CD1c-positive myeloid dendritic cell (primary cell): ENCODE results near the gene GPX4.

Experiments
- DNase-seq: peaks from one replicate; pipeline ENCODE4 v3.0.0-alpha.2; 2016; ENCODE audit errors: extremely low spot score

The GPX4 gene

DNA sequence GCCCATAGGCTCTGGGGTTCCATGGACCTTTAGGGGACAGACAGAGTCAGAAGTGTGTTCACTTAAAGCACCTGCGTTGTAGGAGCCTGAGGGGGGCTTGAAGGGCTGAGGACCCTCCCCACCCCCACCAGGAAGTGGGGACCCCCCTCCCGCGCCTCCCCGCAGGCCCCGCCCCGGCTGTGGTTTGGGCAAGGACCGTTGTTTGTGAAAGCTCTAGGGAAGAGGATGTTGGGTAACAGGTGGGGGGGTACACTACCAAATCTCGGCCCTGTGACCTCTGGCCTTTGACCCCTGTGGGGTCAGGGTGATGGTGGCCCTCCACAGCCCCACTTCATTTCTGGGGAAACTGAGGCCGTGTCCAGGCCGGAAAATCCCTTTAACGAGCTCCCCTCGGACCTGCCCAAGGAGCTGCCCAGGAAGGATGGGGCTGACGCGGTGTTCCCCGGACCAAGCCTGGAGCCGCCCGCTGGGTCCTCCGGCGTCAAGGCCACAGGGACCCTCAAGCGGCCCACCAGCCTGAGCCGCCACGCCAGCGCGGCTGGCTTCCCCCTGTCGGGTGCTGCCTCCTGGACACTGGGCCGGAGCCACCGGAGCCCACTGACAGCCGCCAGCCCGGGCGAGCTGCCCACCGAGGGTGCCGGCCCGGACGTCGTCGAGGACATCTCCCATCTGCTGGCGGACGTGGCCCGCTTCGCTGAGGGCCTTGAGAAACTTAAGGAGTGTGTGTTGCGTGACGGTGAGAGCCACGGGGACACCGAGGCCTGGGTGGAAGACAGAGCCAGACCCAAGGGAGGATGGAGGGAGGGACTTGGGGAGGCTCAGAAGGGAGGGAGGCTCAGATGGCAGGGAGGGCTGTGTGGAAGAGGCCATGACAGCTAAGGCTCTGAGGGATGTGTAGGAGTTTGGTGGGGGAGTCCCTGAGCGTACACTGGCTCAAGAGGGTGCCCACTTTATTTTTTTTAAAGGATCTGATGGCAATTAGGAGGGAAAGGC, 35.5 kb upstream of the GPX4 start:
- peak; percentile 71 for DNase-seq

DNA sequence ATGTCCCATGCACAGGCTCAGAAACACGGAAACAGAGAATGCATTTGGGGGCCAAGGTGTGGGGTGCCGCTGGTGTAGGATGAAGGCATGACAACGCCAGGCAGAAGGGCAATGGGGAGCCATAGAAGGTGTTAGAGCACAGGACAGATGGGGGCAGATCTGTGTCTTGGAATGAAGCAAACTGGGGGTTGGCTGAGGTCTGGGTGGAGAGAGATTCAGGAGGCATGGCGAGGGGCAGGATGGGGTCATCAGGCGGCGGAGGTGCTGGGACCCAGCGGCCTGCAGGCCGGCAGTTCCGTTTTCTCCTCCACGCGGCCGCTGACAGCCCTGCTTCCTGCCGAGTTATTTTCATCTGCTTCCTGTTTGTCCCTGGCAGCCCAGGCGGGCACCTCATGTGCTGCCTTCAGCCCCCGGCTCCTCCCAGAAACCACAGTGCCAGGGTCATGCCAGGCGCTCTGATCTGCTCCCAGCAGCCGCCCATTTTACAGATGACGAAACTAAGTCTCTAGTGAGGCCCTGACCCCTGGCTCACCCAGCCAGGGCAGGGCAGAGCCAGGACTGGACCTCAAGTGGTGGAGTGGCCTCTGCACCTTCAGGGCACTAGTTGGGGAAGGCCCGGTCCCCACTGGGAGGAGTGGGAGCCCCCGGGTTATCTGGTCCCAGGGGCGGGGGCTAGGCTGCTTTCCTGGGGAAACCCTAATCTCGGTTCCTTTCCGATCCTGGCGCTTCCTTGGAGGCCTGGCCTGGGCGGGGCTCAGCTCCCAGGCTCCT, 34.6 kb upstream of the GPX4 start:
- peak; percentile 93 for DNase-seq

DNA sequence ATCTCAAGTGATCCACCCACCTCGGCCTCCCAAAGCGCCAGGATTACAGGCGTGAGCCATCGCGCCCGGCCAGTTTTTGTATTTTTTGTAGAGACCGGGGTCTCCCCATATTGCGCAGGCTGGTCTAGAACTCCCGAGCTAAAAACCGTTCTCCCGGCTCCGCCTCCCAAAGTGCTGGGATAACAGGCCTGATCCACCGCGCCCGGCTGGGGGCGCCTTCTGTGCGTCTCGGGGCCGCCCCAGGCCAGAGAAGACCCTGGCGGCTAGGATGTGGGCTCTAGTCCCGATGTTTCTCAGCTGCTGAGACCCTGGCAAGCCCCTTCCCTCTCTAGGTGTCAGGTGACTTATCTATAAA, 33.2 kb upstream of the GPX4 start:
- no peak for DNase-seq

DNA sequence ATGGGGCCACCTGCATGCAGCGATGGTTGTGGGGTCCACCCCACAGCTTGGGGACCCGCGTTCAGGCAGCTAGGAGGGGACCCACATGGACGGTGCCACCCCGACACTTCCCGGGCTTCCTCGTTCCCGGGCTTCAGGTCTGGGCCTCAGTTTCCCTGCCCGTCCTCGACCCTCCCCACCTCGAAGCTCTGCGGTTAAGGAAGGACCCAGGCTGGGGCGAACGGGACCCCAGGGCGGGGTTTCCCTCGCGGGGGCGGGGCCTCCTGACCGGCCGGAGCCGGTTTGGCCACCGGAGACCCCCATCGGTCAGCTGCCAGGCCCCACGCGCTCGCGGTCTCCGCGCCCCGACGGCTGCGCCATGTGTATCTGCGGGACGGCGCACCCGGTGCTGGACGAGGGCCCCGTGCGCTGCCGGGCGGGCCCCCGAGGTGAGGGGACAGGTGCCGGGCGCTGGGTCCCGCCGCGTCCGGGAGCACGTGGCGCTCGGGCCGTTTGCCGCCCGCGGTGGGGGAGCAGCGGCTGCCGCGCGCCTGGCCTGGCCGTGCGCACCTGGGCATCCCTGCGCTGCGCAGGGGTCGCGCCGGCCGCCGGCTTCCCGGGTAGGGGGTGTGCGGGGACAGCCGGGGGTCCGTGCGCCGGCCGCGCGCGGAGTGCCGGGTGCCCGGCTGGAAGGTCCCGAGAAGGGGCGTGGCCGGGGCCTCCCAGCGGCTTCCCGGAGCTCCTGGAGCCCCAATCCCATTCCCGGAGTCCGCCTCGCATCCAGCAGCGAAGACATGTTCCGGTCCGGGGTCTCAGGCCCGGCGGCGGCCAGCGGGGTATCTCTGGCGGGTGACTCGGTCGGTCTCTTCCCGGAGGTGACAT, 32.6 kb upstream of the GPX4 start:
- DNase-seq, result no peak

DNA sequence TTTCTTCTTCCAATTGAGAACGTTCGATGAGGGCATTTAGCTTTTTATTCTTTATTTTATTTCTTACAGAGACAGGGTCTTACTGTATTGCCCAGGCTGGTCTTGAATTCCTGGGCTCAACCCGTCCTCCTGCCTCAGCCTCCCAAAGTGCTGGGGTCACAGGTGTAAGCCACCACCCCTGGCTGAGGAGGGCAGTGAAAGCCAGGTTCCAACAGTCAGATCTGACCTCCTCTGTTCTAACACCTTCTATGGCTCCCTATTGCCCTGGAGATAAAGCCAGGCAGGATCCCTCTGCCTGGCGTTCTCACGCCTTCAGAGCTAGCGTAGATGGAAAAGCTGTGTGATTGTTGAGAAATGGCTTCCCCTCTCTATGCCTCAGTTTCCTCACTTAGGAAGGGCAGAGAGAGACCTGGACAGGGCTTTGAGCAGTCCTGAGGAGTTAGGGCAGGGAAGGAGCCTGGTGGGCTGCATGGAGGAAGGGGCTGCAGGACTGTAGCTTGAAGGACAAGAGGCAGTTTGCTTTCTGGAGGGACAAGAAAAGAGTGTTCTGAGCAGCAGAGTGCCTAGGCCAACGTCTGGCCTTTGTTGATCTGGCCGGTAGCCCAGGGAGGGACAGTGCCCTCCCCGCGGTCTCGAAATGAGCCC, 31.3 kb upstream of the GPX4 start:
- no peak for DNase-seq

DNA sequence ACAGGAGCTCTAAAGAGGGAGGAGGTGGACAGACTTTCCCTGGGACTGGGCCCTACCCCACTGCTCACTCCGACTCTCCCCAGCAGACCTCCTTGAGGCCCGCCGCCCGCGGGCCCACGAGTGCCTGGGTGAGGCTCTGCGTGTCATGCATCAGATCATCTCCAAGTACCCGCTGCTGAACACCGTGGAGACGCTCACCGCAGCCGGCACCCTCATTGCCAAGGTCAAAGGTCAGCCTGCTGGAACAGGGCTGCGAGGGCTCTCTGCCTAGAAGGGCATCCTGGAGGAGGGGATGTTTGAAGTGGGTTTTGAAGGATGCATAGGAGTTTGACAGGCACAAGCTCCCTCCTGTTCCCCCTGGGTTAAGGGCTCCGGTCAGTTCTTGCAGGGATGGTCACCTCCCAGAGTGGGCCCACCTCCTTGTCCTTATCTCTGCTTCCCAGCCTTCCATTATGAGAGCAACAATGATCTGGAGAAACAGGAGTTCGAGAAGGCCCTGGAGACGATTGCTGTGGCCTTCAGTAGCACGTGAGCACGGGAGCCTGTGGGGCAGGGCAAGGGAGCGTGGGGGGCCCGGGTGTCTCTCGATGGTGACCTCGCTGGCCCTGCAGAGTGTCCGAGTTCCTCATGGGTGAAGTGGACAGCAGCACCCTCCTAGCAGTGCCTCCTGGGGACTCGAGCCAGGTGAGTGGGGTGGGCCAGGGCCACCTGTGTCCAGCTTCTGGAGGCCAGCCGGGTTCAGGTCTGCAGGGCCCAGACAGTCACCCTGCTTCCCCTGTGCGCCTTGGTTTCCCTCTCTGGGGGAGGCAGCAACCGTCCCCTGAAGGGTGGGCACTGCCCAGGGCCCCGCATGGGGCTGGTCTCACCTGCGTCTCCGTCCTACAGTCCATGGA, 30.5 kb upstream of the GPX4 start:
- no peak for DNase-seq

DNA sequence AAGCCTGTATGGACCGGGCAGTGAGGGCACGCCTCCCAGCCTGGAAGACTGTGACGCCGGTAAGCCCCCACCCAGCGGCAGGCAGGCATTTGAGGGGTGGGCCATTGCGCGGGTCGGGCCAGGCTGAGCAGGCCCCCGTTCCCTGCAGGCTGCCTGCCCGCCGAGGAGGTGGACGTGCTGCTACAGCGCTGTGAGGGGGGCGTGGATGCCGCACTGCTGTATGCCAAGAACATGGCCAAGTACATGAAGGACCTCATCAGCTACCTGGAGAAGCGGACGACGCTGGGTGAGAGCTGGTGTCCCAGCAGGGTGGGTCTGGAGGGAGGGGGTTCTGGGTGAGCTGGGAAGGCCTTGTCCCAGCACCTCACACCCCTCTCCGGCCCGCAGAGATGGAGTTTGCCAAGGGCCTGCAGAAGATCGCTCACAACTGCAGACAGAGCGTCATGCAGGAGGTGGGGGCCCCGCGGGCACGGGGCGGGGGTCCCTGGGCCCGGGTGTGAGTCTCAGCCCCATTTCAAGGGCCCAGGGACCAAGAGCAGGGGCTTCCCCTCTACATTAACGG, 29.8 kb upstream of the GPX4 start:
- no peak for DNase-seq

DNA sequence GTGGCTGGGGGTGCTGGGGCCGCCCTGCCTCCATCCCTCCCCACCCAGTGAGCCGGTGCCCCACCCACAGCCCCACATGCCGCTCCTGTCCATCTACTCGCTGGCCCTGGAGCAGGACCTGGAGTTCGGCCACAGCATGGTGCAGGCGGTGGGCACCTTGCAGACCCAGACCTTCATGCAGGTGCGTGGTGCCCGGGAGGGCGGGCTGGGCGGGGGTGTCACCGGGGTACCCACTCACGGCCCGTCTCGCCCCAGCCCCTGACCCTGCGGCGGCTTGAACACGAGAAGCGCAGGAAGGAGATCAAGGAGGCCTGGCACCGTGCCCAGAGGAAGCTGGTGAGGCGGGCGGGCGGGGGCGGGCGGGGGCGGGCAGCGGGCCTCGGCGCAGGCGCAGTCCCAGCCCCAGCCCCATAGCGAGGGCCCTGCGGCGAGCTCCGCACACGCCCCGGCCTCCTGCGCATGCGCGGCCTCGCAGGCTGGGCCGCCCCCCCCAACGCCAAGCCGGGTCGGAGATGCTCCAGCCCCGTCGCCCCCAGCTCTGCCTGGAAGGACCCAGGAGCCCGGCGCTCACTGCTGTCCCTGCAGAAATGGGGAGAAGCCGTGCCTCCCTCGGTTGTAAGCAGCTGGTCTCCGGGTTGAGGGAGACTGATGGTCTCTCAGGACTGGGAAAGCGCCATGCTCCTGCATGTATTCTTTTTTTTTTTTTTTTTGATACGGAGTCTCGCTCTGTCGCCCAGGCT, 29.1 kb upstream of the GPX4 start:
- DNase-seq, result peak; percentile 86

DNA sequence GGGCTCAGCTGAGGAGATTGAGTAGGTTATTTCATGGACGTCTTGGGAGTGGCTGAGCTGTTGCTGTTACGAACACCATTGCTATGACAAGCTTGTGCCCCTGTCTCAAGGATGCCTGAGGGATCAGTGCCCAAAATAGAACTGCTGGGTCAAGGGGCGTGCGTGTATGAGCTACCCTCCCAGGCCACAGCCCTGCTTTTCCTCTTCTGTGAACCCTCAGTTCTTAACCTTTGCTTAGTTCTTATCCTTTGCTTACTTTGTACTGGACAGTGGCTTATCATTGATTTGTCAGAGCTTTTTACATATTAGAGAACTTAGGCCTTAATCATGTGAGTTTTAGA, 27.8 kb upstream of the GPX4 start:
- peak; percentile 27 for DNase-seq

DNA sequence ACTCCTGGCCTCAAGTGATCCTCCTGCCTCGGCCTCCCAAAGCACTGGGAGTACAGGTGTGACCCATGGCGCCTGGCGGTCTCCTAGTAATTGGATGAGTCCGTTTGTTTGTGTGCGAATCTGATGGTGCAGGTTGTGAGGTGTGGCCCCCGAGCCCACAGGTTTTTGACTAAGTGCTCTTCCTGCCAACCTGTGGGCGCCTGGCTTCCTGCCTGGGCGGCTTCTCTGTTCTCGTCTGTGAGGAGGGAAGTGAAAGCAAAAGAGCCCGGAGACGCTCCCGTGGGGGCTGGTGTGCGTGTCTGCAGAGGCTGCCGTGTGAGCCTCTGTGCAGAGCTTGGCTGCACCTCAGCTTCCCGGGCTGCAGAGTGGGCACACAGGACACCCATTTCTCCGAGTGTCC, 26.8 kb upstream of the GPX4 start:
- peak; percentile 98 for DNase-seq

DNA sequence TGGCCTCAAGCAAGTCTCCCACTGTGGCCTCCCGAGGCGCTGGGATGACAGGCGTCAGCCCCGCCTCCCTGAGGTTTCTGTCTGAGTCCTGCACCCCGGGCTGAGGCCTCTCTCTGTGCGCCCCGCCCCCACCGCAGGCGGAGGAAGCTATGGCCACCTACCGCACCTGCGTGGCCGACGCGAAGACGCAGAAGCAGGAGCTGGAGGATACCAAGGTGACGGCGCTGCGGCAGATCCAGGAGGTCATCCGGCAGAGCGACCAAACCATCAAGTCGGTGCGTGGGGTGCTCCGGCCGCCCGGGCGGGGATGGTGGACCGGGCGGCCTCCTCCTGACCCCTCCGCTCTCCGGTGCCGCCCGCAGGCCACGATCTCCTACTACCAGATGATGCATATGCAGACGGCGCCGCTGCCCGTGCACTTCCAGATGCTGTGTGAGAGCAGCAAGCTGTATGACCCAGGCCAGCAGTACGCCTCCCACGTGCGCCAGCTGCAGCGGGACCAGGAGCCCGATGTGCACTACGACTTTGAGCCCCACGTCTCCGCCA, 24.2 kb upstream of the GPX4 start:
- DNase-seq, result no peak

DNA sequence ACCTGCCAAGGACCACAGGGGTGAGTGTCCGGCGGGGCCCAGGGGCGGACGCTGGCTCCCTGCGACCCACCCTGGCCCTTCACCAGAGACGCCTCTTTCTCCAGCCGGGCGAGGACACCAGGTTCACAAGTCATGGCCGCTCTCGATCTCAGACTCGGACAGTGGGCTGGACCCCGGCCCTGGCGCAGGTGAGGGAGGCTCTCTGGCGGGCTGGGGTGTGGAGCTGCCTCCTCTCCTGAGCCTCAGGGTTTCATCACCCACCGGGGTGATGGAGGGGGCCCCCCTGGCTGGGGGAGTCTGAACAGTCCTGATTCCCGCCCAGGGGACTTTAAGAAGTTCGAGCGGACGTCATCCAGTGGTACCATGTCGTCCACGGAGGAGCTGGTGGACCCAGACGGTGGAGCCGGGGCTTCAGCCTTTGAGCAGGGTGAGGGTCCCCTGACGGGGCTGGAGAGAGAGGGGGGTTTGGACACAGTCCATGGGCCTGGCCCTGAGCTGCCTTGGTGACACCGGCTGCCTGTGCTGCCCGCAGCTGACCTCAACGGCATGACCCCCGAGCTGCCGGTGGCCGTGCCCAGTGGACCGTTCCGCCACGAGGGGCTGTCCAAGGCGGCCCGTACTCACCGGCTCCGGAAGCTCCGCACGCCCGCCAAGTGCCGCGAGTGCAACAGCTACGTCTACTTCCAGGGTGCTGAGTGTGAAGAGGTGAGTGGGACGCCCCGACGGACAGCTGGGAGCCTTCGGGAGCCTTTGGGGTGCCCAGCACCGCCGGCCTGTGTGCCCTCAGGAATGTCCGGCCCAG, 23.2 kb upstream of the GPX4 start:
- DNase-seq, result no peak

DNA sequence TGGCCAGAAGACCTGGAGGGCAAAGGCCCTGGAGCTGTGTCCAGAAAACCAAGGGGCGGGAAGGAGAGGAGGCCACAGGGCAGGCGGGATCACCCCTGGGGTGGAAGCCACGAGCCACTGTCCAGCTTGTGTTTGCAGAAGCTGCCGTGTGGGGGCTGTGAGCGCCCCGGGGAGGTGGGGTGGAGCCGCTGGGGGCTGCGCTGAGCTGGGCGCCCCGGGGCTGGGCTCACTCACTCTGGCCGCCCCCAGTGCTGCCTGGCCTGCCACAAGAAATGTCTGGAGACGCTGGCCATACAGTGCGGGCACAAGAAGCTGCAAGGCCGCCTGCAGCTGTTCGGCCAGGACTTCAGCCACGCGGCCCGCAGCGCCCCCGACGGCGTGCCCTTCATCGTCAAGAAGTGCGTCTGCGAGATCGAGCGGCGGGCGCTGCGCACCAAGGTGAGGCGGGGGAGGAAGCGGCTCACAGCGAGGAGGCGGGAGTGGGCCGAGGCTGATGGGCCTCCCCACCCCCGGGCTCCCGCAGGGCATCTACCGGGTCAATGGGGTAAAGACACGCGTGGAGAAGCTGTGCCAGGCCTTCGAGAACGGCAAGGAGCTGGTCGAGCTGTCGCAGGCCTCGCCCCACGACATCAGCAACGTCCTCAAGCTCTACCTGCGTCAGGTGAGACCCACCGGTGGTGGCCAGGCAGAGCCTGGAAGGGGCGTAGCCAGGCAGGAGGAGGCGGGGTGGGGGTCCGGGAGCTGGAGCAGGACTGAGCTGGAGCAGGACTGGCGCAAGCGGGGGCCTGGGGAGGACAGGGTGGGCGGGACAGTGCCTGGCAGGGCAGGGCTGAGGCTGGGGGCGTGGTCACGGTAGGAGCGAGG, 22.3 kb upstream of the GPX4 start:
- DNase-seq, result no peak

DNA sequence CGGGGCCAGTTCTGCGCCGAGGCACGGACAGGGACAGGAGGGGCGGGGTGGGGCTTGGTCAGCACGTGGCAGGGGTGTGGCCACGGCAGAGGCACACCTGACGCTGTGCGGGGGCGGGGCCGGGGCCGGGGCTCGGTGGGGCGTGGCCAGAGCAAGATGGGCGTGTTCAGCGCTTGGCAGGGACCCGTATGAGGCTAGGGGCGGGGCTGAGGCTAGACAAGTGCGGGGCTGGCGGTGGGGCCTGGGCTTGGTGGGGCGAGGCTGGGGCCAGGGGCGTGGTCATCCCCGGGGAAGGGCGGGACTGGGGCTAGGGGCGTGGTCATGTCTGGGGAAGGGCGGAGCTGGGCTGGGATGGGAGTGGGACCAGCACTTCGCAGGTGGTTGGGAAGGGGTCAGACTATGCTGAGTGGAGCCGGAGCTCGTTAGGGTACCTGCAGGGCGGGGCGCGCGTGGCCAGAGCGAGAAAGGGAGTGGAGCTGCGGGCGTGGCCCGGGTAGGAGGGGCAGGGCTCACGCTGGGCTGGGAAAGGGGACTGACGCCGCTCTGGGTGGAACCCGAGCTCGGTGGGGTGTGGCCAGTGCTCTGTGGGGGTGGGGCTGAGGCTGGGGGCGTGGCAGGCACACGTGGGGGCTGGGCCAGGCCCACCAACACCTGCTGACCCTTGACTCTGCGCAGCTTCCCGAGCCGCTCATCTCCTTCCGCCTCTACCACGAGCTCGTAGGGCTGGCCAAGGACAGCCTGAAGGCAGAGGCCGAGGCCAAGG, 21.4 kb upstream of the GPX4 start:
- peak; percentile 76 for DNase-seq

DNA sequence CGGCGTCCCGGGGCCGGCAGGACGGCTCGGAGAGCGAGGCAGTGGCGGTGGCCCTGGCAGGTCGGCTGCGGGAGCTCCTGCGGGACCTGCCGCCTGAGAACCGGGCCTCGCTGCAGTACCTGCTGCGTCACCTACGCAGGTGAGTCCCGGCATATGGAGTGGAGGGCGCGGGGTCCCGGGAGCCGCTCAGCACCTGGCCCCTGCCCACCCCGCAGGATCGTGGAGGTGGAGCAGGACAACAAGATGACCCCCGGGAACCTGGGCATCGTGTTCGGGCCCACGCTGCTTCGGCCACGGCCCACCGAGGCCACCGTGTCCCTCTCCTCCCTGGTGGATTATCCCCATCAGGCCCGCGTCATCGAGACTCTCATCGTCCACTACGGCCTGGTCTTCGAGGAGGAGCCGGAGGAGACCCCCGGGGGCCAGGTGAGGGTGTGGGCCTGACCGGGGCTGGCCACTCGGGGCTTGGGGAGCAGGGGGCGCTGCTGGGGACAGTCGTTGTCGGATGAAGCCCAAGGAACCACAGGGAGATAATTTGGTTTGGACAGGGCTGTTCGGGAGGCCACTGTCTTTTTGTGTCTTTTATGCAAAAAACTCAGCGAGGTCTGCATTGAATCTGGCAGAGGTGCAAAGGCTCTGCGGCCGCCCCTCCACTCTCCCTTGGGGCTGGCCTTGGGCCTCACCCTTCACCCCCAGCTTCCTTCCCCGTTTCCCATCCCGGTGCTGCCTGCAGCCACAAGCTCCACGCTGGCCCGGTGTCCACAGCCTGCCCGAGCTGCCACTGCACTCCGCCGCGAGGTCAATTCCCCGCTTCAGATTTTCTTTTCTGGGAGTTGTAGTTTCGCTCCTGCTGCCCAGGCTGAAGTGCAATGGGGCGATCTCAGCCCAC, 20.6 kb upstream of the GPX4 start:
- DNase-seq, result no peak
